ENCODE data around the gene MTMR12. TPM values are rescaled to one million over a fixed set of nuclear protein-coding genes. Genes with fewer than 3 reads are reported as not detected.
"Not testable (repeated sequence)": the region's sequence is repeated elsewhere in the genome, so short reads cannot be mapped to it uniquely, and the experiment has no call there.

MTMR12 gene
- total and polyA plus RNA-seq, 5 donors from 2014 or later: 12.9 to 27.7 (median 20.5) TPM

- DNase-seq (no peak), ATAC-seq (ENCODE audit: low read depth in 2 of 2) (no peak)
- peaks cover 5 to 59% (median 36%) of the 10 kb centered on the region in 4 donors for H3K4me1 Mint-ChIP-seq
- no peaks in the 10 kb centered on the region for H3K27me3 Mint-ChIP-seq
- no peaks in the 10 kb centered on the region for H3K9me3 ChIP-seq (ENCODE audit: control insufficient read depth in 2 of 2, low read length in 2 of 2)
- peaks cover 30% of the 10 kb centered on the region for H3K36me3 Mint-ChIP-seq
- no peaks in the 10 kb centered on the region for H3K4me1 ChIP-seq (ENCODE audit: control insufficient read depth, insufficient read depth, low read length, poor library complexity, severe bottlenecking)
- H3K4me3 Mint-ChIP-seq: no peak overlapping the region
- H3K27me3 ChIP-seq (ENCODE audit: control insufficient read depth, insufficient read depth, low read length): no peaks in the 10 kb centered on the region
- no peak overlapping the region for H3K27ac Mint-ChIP-seq
- peaks cover 22% of the 10 kb centered on the region for H3K36me3 ChIP-seq (ENCODE audit: control insufficient read depth, insufficient read depth, low read length)
- no peak overlapping the region for H3K27ac ChIP-seq (ENCODE audit: insufficient read depth, low read length, poor library complexity, severe bottlenecking)
- peaks cover 0 to 2% (median 0%) of the 10 kb centered on the region in 7 donors for H3K9me3 Mint-ChIP-seq
- H3K4me3 ChIP-seq (ENCODE audit: low read depth, low read length): no peak overlapping the region
Measured at GRCh38 chr5:32291591-32291990, 21.1 kb downstream of the MTMR12 start.

DNA sequence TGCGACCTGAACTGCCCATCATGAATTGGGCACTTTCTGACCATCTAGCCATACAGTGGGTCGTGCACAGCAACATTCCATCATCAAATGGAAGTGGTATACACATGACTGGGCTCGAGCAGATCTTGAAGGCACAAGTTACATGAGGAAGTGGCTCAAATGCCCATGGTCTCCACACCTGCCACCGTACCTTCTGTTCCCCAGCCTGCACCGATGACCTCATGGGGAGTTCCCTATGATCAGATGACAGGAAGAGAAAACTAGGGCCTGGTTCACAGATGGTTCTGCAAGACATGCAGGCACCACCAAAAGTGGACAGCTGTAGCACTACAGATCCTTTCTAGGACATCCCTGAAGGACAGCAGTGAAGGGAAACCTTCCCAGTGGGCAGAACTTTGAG, 21.8 kb downstream of the MTMR12 start:
- ATAC-seq (ENCODE audit: low read depth in 2 of 2): peak in 1 of 2 donors; percentile 37
- Histone ChIP-seq H3K36me3 (ENCODE audit: control insufficient read depth, insufficient read depth, low read length) (peaks cover 16% of the 10 kb centered on the region), H3K27me3 (ENCODE audit: control insufficient read depth, insufficient read depth, low read length) (no peaks in the 10 kb centered on the region), H3K4me3 (ENCODE audit: low read depth, low read length) (no peak overlapping the region), H3K27ac (ENCODE audit: insufficient read depth, low read length, poor library complexity, severe bottlenecking) (no peak overlapping the region), H3K4me1 (ENCODE audit: control insufficient read depth, insufficient read depth, low read length, poor library complexity, severe bottlenecking) (no peaks in the 10 kb centered on the region), H3K9me3 (ENCODE audit: control insufficient read depth in 2 of 2, low read length in 2 of 2) (no peaks in the 10 kb centered on the region)
- Mint-ChIP-seq H3K9me3 (peaks cover 0 to 2% (median 0%) of the 10 kb centered on the region in 7 donors), H3K4me3 (no peak overlapping the region), H3K27me3 (no peaks in the 10 kb centered on the region), H3K27ac (peak overlapping the region in 1 of 3 donors; percentile 12), H3K4me1 (peaks cover 5 to 61% (median 37%) of the 10 kb centered on the region in 4 donors), H3K36me3 (peaks cover 30% of the 10 kb centered on the region)
- DNase-seq: no peak

GRCh38 chr5:32290501-32290900, 22.2 kb downstream of the MTMR12 start:
- not testable (repeated sequence) for H3K9me3 Mint-ChIP-seq; H3K27me3 ChIP-seq (ENCODE audit: control insufficient read depth, insufficient read depth, low read length); H3K4me3 Mint-ChIP-seq; H3K9me3 ChIP-seq (ENCODE audit: control insufficient read depth in 2 of 2, low read length in 2 of 2); H3K27ac ChIP-seq (ENCODE audit: insufficient read depth, low read length, poor library complexity, severe bottlenecking); H3K4me3 ChIP-seq (ENCODE audit: low read depth, low read length); H3K4me1 ChIP-seq (ENCODE audit: control insufficient read depth, insufficient read depth, low read length, poor library complexity, severe bottlenecking); DNase-seq; H3K27me3 Mint-ChIP-seq; ATAC-seq (ENCODE audit: low read depth in 2 of 2); H3K27ac Mint-ChIP-seq
- H3K4me1 Mint-ChIP-seq: peaks cover 5 to 62% (median 39%) of the 10 kb centered on the region in 4 donors
- peaks cover 13% of the 10 kb centered on the region for H3K36me3 ChIP-seq (ENCODE audit: control insufficient read depth, insufficient read depth, low read length)
- peaks cover 33% of the 10 kb centered on the region for H3K36me3 Mint-ChIP-seq

- not testable (repeated sequence) for DNase-seq; ATAC-seq (ENCODE audit: low read depth in 2 of 2); H3K4me3 ChIP-seq (ENCODE audit: low read depth, low read length); H3K4me1 ChIP-seq (ENCODE audit: control insufficient read depth, insufficient read depth, low read length, poor library complexity, severe bottlenecking); H3K27me3 ChIP-seq (ENCODE audit: control insufficient read depth, insufficient read depth, low read length); H3K4me3 Mint-ChIP-seq; H3K27ac ChIP-seq (ENCODE audit: insufficient read depth, low read length, poor library complexity, severe bottlenecking); H3K9me3 ChIP-seq (ENCODE audit: control insufficient read depth in 2 of 2, low read length in 2 of 2); H3K27me3 Mint-ChIP-seq; H3K9me3 Mint-ChIP-seq; H3K36me3 ChIP-seq (ENCODE audit: control insufficient read depth, insufficient read depth, low read length)
- Mint-ChIP-seq H3K27ac (peak overlapping the region in 1 of 3 donors; percentile 37), H3K4me1 (peaks cover 5 to 63% (median 40%) of the 10 kb centered on the region in 4 donors), H3K36me3 (peaks cover 34% of the 10 kb centered on the region)
Measured at GRCh38 chr5:32289986-32290385, 22.8 kb downstream of the MTMR12 start.

DNA sequence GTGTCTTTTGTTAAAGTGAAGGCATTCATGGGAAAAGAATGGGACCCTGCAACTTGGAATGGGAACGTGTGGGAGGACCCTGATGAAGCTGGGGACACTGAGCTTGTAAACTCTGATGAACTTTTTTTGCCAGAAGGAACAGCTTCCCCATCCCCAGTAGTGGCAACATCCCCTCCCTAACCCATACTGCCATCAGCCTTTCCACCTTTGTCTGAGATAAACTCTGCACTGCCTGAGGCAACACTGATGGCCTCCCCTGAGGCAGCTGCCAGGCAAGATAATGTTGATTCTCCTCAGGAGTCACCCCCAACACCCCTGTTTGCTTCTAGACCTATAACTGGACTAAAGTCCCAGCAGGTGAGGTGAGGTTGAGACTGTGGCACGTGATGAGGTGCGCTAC, 24.6 kb downstream of the MTMR12 start:
- peak overlapping the region in 1 of 3 donors; percentile 51 for H3K27ac Mint-ChIP-seq
- not testable (repeated sequence) for H3K4me1 ChIP-seq (ENCODE audit: control insufficient read depth, insufficient read depth, low read length, poor library complexity, severe bottlenecking); H3K9me3 ChIP-seq (ENCODE audit: control insufficient read depth in 2 of 2, low read length in 2 of 2); H3K9me3 Mint-ChIP-seq; H3K4me3 ChIP-seq (ENCODE audit: low read depth, low read length); H3K36me3 ChIP-seq (ENCODE audit: control insufficient read depth, insufficient read depth, low read length); H3K4me3 Mint-ChIP-seq; H3K27me3 Mint-ChIP-seq; H3K27me3 ChIP-seq (ENCODE audit: control insufficient read depth, insufficient read depth, low read length); ATAC-seq (ENCODE audit: low read depth in 2 of 2); H3K27ac ChIP-seq (ENCODE audit: insufficient read depth, low read length, poor library complexity, severe bottlenecking); DNase-seq
- peaks cover 21% of the 10 kb centered on the region for H3K36me3 Mint-ChIP-seq
- H3K4me1 Mint-ChIP-seq: peaks cover 5 to 64% (median 39%) of the 10 kb centered on the region in 4 donors

DNA sequence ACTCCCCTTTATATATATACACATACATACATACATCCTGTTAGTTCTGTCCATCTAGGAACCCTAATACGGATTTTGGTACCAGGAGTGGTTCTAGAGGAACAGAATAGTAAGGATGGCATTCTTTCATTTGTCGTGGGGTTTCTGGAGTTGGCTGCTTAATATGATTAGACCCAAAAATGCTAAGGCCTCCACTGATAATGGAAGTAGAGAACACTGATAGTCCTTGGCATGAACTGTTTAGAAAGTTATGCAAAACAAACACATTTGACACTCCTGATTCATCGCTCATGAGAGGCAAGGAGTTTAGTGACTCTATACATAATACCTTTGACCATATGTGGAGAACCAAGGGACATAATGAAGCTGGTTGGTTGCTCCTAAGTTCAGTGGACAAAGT, 25.2 kb downstream of the MTMR12 start:
- Mint-ChIP-seq H3K36me3 (peaks cover 16% of the 10 kb centered on the region), H3K27ac (peak overlapping the region in 2 of 3 donors; percentile 11 to 27), H3K4me1 (peaks cover 5 to 57% (median 39%) of the 10 kb centered on the region in 4 donors)
- not testable (repeated sequence) for H3K4me3 Mint-ChIP-seq; ATAC-seq (ENCODE audit: low read depth in 2 of 2); H3K4me1 ChIP-seq (ENCODE audit: control insufficient read depth, insufficient read depth, low read length, poor library complexity, severe bottlenecking); H3K27me3 ChIP-seq (ENCODE audit: control insufficient read depth, insufficient read depth, low read length); H3K4me3 ChIP-seq (ENCODE audit: low read depth, low read length); H3K9me3 ChIP-seq (ENCODE audit: control insufficient read depth in 2 of 2, low read length in 2 of 2); DNase-seq; H3K9me3 Mint-ChIP-seq; H3K27ac ChIP-seq (ENCODE audit: insufficient read depth, low read length, poor library complexity, severe bottlenecking); H3K36me3 ChIP-seq (ENCODE audit: control insufficient read depth, insufficient read depth, low read length); H3K27me3 Mint-ChIP-seq

DNA sequence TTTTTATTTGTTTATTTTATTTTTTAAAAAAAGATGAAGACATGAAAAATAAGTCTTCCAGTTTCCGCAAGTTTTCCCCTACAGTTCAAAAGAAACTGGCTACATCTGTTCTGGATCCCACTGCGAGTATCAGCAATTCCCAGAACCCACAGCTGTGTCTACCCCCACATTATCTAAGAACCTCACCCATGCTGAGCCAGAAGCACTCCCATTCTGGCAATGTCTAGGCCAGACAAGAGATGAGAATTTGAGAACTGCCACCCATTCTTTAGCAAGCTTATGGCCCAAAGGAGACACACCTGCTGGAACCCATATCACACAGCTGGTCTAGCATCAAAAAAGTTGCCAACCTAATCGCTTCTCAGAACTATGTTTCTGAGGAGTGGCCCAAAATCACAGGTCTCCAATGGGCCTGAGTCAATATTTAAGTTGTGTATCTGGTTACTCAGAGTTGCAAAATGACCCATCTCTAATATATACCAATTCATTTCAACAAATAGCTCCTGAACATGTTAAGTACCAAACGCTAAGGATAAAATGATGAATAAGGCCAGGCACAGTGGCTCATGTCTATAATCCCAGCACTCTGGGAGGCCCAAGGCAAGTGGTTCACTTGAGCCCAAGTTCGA, 27.1 kb downstream of the MTMR12 start:
- peaks cover 13 to 59% (median 44%) of the 10 kb centered on the region in 4 donors for H3K4me1 Mint-ChIP-seq
- ATAC-seq (ENCODE audit: low read depth in 2 of 2) (no peak), DNase-seq (no peak)
- peaks cover 18% of the 10 kb centered on the region for H3K36me3 Mint-ChIP-seq
- no peaks in the 10 kb centered on the region for H3K27me3 ChIP-seq (ENCODE audit: control insufficient read depth, insufficient read depth, low read length)
- no peaks in the 10 kb centered on the region for H3K27me3 Mint-ChIP-seq
- no peaks in the 10 kb centered on the region for H3K36me3 ChIP-seq (ENCODE audit: control insufficient read depth, insufficient read depth, low read length)
- peaks cover 9% of the 10 kb centered on the region for H3K4me1 ChIP-seq (ENCODE audit: control insufficient read depth, insufficient read depth, low read length, poor library complexity, severe bottlenecking)
- H3K9me3 ChIP-seq (ENCODE audit: control insufficient read depth in 2 of 2, low read length in 2 of 2): no peaks in the 10 kb centered on the region
- peak overlapping the region in 2 of 3 donors; percentile 55 to 62 for H3K27ac Mint-ChIP-seq
- H3K4me3 ChIP-seq (ENCODE audit: low read depth, low read length): no peak overlapping the region
- no peak overlapping the region for H3K4me3 Mint-ChIP-seq
- peaks cover 0 to 2% (median 0%) of the 10 kb centered on the region in 7 donors for H3K9me3 Mint-ChIP-seq
- H3K27ac ChIP-seq (ENCODE audit: insufficient read depth, low read length, poor library complexity, severe bottlenecking): no peak overlapping the region
